ENCODE results near the gene ARHGEF1.

- TF ChIP-seq ZFX (IDR thresholded peaks at IDR 0.05; ENCODE audit: borderline replicate concordance): no peak
- no peak for TF ChIP-seq CTCF (IDR thresholded peaks at IDR 0.05)
Observed at GRCh38 chr19:41897181-41897580, 14.2 kb downstream of the ARHGEF1 start.
